GM12865 (cell line): Measurements from ENCODE around the gene UGT1A5.

Experiments
- DNase-seq: peaks from one replicate; pipeline ENCODE4 v3.0.0; 2010; ENCODE audit warnings: low read depth
- H3K4me3 ChIP-seq: 2 replicates; pipeline ENCODE4 v1.5.1; 2011; ENCODE audit warnings: mild to moderate bottlenecking, low read depth, low read length, control low read depth
- TF ChIP-seq, protein P1 (sequence below): IDR thresholded peaks from 2 replicates; pipeline ENCODE4 v1.5.1; 2011; ENCODE audit warnings: low read length, control low read depth, low read depth, inconsistent platforms; ENCODE audit not compliant: insufficient read depth; ENCODE audit errors: missing control alignments

Gene UGT1A5

DNA sequence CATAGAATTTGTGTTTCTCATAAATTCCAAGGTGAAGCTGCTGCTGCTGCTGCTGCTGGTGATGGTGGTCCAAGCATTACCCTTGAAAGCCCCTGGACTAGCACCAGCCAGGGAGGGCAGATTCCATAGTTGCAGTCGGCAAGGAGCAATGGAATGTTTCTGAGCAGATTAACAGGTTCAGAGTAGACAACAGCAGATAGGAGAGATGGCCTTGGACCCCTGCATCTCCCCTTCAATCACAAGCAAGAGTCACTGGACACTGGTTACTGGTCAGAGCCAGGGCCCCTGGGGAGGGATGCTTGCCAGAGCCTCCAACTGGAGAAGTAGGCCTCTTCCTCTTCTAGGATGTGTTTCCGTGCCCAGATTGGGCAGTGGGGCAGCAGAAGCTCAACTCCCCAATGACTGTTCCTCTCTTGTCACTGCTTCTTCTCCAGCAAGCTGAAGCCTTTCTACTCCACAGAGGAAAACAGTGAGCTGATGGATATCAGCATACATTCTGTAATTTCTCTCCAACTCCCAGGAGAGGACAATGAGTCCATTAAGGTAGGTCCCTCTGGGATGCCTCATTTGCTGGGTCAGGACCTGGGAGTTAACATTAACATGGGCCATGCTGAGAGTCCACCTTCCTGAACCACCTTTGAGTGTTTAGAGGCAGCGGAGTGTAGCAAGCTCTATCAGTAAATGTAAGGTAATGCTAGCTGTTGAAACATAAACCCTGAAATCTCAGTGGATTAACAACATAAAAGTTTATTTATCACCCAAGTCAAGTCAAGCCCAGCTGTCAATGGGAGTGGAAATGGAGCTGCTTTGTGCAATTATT is 100.7 kb downstream of the UGT1A5 start:
- H3K4me3 ChIP-seq: no peak overlapping the region
- DNase-seq: no peak
- TF ChIP-seq, protein P1, sequence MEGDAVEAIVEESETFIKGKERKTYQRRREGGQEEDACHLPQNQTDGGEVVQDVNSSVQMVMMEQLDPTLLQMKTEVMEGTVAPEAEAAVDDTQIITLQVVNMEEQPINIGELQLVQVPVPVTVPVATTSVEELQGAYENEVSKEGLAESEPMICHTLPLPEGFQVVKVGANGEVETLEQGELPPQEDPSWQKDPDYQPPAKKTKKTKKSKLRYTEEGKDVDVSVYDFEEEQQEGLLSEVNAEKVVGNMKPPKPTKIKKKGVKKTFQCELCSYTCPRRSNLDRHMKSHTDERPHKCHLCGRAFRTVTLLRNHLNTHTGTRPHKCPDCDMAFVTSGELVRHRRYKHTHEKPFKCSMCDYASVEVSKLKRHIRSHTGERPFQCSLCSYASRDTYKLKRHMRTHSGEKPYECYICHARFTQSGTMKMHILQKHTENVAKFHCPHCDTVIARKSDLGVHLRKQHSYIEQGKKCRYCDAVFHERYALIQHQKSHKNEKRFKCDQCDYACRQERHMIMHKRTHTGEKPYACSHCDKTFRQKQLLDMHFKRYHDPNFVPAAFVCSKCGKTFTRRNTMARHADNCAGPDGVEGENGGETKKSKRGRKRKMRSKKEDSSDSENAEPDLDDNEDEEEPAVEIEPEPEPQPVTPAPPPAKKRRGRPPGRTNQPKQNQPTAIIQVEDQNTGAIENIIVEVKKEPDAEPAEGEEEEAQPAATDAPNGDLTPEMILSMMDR: no peak

DNA sequence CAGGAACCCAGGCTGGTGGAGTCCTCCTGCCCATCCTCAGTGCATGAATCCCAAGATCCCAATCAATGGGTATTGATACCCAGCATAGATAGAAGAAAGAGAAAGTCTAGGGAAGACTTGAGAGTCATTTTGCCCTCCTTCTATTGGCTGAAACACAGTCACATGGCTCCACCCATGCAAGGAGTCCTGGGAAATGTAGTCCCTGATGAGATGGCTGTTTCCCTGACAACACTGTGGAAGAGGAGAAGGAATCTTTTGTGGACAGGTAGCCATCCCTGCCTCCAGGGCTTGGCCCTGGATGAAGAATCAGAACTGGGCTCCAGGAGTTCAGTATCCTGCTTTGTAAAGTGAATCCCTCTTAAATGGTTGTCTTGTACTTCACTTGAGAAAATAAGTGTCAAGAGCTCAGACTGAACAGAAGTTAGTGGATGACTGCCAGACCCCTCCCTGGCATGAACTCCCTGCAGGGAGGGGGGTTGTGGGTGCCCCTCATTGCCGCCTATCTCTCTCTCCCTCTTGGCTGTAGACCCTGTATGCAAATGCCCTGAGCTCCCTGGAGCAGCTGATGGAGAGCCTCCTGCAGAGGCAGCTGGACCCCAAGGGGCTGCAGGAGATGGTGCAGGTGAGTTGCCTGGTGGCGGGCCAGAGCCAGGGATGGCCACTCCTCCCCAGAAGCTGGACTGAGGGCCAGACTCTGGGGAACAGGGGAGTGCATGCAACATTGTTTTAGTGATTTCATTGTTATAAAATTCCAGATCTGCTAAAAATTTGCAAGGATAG is 101.5 kb downstream of the UGT1A5 start:
- no peak overlapping the region for H3K4me3 ChIP-seq
- TF ChIP-seq, protein P1: no peak
- no peak for DNase-seq

DNA sequence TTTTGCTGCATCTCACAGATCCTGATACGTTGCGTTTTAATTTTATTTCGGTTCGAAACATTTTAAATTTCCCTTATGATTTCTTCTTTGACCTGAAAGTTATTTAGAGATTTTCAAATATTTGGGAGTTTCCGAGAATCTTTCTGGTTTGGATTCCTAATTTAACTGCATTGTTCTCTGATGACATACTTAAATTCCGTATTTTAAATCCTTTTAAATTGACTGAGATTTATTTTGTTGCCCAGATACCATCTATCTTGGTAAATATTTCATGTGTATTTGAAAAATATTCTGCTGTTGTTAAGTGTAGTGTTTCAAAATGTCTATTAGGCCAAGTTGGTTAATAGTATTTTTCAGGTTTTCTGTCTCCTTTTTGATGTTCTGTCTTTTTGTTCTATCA is 103.2 kb downstream of the UGT1A5 start:
- no peak for DNase-seq

GRCh38 chr2:233816334-233816733 is 103.6 kb downstream of the UGT1A5 start:
- DNase-seq: no peak
- no peak overlapping the region for H3K4me3 ChIP-seq
- TF ChIP-seq, protein P1: no peak

More for the DNA sequence above, 103.2 kb downstream of the UGT1A5 start:
- no peak overlapping the region for H3K4me3 ChIP-seq
- TF ChIP-seq, protein P1: no peak

DNA sequence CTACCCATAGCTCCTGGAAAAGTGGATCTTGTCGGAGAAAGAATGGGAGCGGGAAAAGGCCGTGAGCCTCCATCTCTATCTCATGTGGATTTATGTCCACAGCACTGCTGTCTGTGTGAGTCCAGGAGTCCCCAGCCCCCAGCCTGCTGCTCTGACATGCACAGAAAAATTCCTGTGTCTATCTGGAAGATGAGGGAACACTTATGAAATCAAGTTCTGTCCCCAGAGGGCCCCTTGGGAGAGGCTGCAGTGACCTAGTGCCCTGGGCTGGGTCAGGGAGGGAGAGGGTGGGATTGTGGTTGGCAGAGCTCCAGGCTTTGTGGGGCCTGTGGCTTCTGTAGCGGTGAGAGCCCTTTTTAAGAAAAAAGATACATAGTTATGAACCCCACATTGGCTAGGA is 104.1 kb downstream of the UGT1A5 start:
- TF ChIP-seq, protein P1: no peak
- no peak for DNase-seq
- no peak overlapping the region for H3K4me3 ChIP-seq

DNA sequence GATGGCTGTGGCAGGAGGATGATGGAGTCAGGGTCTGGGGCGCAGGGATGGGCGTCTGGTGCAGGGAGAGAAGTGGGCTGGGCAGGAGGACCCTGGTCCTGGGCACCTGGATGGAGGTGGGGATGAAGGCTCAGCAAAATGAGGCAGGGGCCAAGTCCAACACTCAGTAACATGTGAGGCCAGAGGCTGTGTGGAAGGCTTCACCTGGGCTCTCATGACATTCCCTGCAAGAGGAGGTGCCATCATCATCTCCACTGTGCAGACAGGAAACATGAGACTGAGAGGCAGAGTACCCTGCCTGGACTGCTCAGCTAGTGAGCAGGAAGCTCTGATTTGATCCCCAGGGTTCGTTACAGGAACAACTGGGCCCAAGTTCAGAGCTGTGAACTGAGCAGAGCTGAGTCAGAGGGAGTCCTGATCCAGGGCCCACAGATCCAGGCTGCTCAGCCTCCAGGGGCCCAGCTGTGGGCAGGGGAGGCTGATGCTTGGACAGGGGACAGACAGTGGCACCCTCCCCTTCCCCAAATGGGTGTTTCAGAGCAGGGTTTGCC is 104.7 kb downstream of the UGT1A5 start:
- H3K4me3 ChIP-seq: no peak overlapping the region
- no peak for DNase-seq
- TF ChIP-seq, protein P1: no peak
